ENCODE data around the gene SLC22A2. TPM values are rescaled to one million over a fixed set of nuclear protein-coding genes. Genes with fewer than 3 reads are reported as not detected.
"Not testable (repeated sequence)": the region's sequence is repeated elsewhere in the genome, so short reads cannot be mapped to it uniquely, and the experiment has no call there.

SLC22A2 gene
- not detected for total RNA-seq

- DNase-seq (ENCODE audit: low spot score in 2 of 2) = no peak
- Mint-ChIP-seq H3K9me3 (no peaks in the 10 kb centered on the region), H3K36me3 (no peaks in the 10 kb centered on the region), H3K27ac (no peak within 1 kb of the TSS)
- ATAC-seq = no peak
Observed at GRCh38 chr6:160258346-160259142, at the start of gene SLC22A2. TSS of gene SLC22A2 (minus strand) at chr6:160258821. CDS start at chr6:160258757, 64 bp downstream.

- H3K9me3 Mint-ChIP-seq = peaks cover 14% of the 10 kb centered on the region in 2 donors
- H3K36me3 Mint-ChIP-seq = peaks cover 8% of the 10 kb centered on the region in 2 donors
- ATAC-seq (no peak), DNase-seq (ENCODE audit: low spot score in 2 of 2) (no peak)
- no peak overlapping the region for H3K27ac Mint-ChIP-seq
Observed at GRCh38 chr6:160305926-160306713, 47.5 kb upstream of the SLC22A2 start.

GRCh38 chr6:160303806-160304205 is 45.2 kb upstream of the SLC22A2 start:
- no peak for DNase-seq (ENCODE audit: low spot score in 2 of 2)
- no peak for ATAC-seq
- peaks cover 0 to 8% of the 10 kb centered on the region in 2 donors for H3K36me3 Mint-ChIP-seq
- H3K27ac Mint-ChIP-seq = no peak overlapping the region
- H3K9me3 Mint-ChIP-seq = peaks cover 0 to 7% of the 10 kb centered on the region in 2 donors

GRCh38 chr6:160302431-160303082 is 43.9 kb upstream of the SLC22A2 start:
- ATAC-seq; H3K9me3 Mint-ChIP-seq; H3K36me3 Mint-ChIP-seq; H3K27ac Mint-ChIP-seq; DNase-seq (ENCODE audit: low spot score in 2 of 2): not testable (repeated sequence)

GRCh38 chr6:160301339-160301738 is 42.7 kb upstream of the SLC22A2 start:
- no peak overlapping the region for H3K27ac Mint-ChIP-seq
- peaks cover 0 to 8% of the 10 kb centered on the region in 2 donors for H3K36me3 Mint-ChIP-seq
- ATAC-seq = no peak
- H3K9me3 Mint-ChIP-seq = peaks cover 0 to 7% of the 10 kb centered on the region in 2 donors
- no peak for DNase-seq (ENCODE audit: low spot score in 2 of 2)

- ATAC-seq = no peak
- H3K9me3 Mint-ChIP-seq = peaks cover 0 to 7% of the 10 kb centered on the region in 2 donors
- peaks cover 0 to 8% of the 10 kb centered on the region in 2 donors for H3K36me3 Mint-ChIP-seq
Observed at GRCh38 chr6:160300076-160300695, 41.6 kb upstream of the SLC22A2 start.

GRCh38 chr6:160299559-160299958 is 40.9 kb upstream of the SLC22A2 start:
- no peak for ATAC-seq
- no peak for DNase-seq (ENCODE audit: low spot score in 2 of 2)

More at GRCh38 chr6:160300076-160300695, 41.6 kb upstream of the SLC22A2 start:
- no peak overlapping the region for H3K27ac Mint-ChIP-seq
- no peak for DNase-seq (ENCODE audit: low spot score in 2 of 2)

GRCh38 chr6:160298121-160298520 is 39.5 kb upstream of the SLC22A2 start:
- Mint-ChIP-seq H3K27ac (no peak overlapping the region), H3K9me3 (no peaks in the 10 kb centered on the region), H3K36me3 (no peaks in the 10 kb centered on the region)
- ATAC-seq (no peak), DNase-seq (ENCODE audit: low spot score in 2 of 2) (no peak)

More at GRCh38 chr6:160299559-160299958, 40.9 kb upstream of the SLC22A2 start:
- Mint-ChIP-seq H3K36me3 (peaks cover 0 to 4% of the 10 kb centered on the region in 2 donors), H3K27ac (no peak overlapping the region), H3K9me3 (peaks cover 0 to 4% of the 10 kb centered on the region in 2 donors)

GRCh38 chr6:160297310-160297709 is 38.7 kb upstream of the SLC22A2 start:
- no peaks in the 10 kb centered on the region for H3K9me3 Mint-ChIP-seq
- no peak for ATAC-seq
- no peaks in the 10 kb centered on the region for H3K36me3 Mint-ChIP-seq
- peak overlapping the region in 1 of 2 donors; percentile 32 for H3K27ac Mint-ChIP-seq
- no peak for DNase-seq (ENCODE audit: low spot score in 2 of 2)

GRCh38 chr6:160293844-160294243 is 35.2 kb upstream of the SLC22A2 start:
- no peak for ATAC-seq
- H3K9me3 Mint-ChIP-seq = no peaks in the 10 kb centered on the region
- no peaks in the 10 kb centered on the region for H3K36me3 Mint-ChIP-seq
- no peak for DNase-seq (ENCODE audit: low spot score in 2 of 2)
- H3K27ac Mint-ChIP-seq = no peak overlapping the region

GRCh38 chr6:160285541-160286105 is 27.0 kb upstream of the SLC22A2 start:
- H3K36me3 Mint-ChIP-seq = no peaks in the 10 kb centered on the region
- no peak overlapping the region for H3K27ac Mint-ChIP-seq
- no peak for ATAC-seq
- no peaks in the 10 kb centered on the region for H3K9me3 Mint-ChIP-seq
- DNase-seq (ENCODE audit: low spot score in 2 of 2) = no peak

GRCh38 chr6:160284575-160284974 is 26.0 kb upstream of the SLC22A2 start:
- Mint-ChIP-seq H3K9me3 (no peaks in the 10 kb centered on the region), H3K36me3 (no peaks in the 10 kb centered on the region), H3K27ac (no peak overlapping the region)
- DNase-seq (ENCODE audit: low spot score in 2 of 2) = no peak
- ATAC-seq = no peak

GRCh38 chr6:160282444-160282843 is 23.8 kb upstream of the SLC22A2 start:
- no peak overlapping the region for H3K27ac Mint-ChIP-seq
- no peaks in the 10 kb centered on the region for H3K36me3 Mint-ChIP-seq
- ATAC-seq (no peak), DNase-seq (ENCODE audit: low spot score in 2 of 2) (no peak)
- H3K9me3 Mint-ChIP-seq = no peaks in the 10 kb centered on the region

- DNase-seq (ENCODE audit: low spot score in 2 of 2) = no peak
- H3K36me3 Mint-ChIP-seq = no peaks in the 10 kb centered on the region
- no peaks in the 10 kb centered on the region for H3K9me3 Mint-ChIP-seq
- no peak overlapping the region for H3K27ac Mint-ChIP-seq
- no peak for ATAC-seq
Observed at GRCh38 chr6:160279850-160280249, 21.2 kb upstream of the SLC22A2 start.

- H3K9me3 Mint-ChIP-seq = no peaks in the 10 kb centered on the region
- ATAC-seq (no peak), DNase-seq (ENCODE audit: low spot score in 2 of 2) (no peak)
- no peak overlapping the region for H3K27ac Mint-ChIP-seq
- no peaks in the 10 kb centered on the region for H3K36me3 Mint-ChIP-seq
Observed at GRCh38 chr6:160278786-160279310, 20.2 kb upstream of the SLC22A2 start.

GRCh38 chr6:160278311-160278710 is 19.7 kb upstream of the SLC22A2 start:
- Mint-ChIP-seq H3K9me3 (no peaks in the 10 kb centered on the region), H3K36me3 (no peaks in the 10 kb centered on the region), H3K27ac (no peak overlapping the region)
- DNase-seq (ENCODE audit: low spot score in 2 of 2) = no peak
- no peak for ATAC-seq
